H1 (cell line): ENCODE data around the gene NAP1L1. TPM values are rescaled to one million over a fixed set of nuclear protein-coding genes. Genes with fewer than 3 reads are reported as not detected.

Experiments used
- CTCF ChIA-PET: fragments of 300-600 bp; sonication (Branson Sonifier 250); formaldehyde crosslinking; loops from one replicate; lab custom pipeline; 2021; ENCODE audit not compliant: partially characterized antibody; lab: Charles Lee
- POLR2A ChIA-PET: fragments of 300-600 bp; sonication (Branson Sonifier 250); formaldehyde crosslinking; loops from one replicate; lab custom pipeline; 2021; ENCODE audit warnings: inconsistent platforms; ENCODE audit not compliant: partially characterized antibody; lab: Charles Lee
- DNase-seq, 2 experiments: peaks; one replicate each; pipeline versions ENCODE4 v3.0.0 to v3.0.0-alpha.2; 2010 to 2022; ENCODE audit warnings: low spot score in 2 of 2, low read depth in 1 of 2, mixed read lengths in 1 of 2
- FAIRE-seq: peaks from 2 replicates; lab custom pipeline; 2011; peaks lifted over from hg19 to GRCh38; lab: Jason Lieb, UNC
- H2AFZ ChIP-seq: 2 replicates; pipeline ENCODE4 v1.8.1; 2012; ENCODE audit warnings: low read length, inconsistent platforms
- H2AK5ac ChIP-seq: 2 replicates; pipeline ENCODE4 v1.6.1; 2013; ENCODE audit warnings: low read depth, low read length
- H2BK120ac ChIP-seq: replicated peaks from 2 replicates; pipeline ENCODE3; 2013; ENCODE audit warnings: low read depth, low read length, inconsistent platforms
- H2BK12ac ChIP-seq: 2 replicates; pipeline ENCODE4 v1.6.1; 2013; ENCODE audit warnings: low read depth, low read length
- H2BK15ac ChIP-seq: 2 replicates; pipeline ENCODE4 v1.6.1; 2013; ENCODE audit warnings: low read length
- H2BK20ac ChIP-seq: 2 replicates; pipeline ENCODE4 v1.6.1; 2013; ENCODE audit warnings: low read length
- H2BK5ac ChIP-seq: 2 replicates; pipeline ENCODE4 v1.6.1; 2013; ENCODE audit warnings: low read depth, low read length
- H3K14ac ChIP-seq: 2 replicates; pipeline ENCODE4 v1.6.1; 2013; ENCODE audit warnings: inconsistent platforms; ENCODE audit not compliant: insufficient read length
- H3K18ac ChIP-seq: 2 replicates; pipeline ENCODE4 v1.6.1; 2013; ENCODE audit warnings: low read length; ENCODE audit errors: extremely low read depth
- H3K23ac ChIP-seq: 2 replicates; pipeline ENCODE4 v1.6.1; 2013; ENCODE audit warnings: inconsistent platforms; ENCODE audit not compliant: insufficient read length
- H3K23me2 ChIP-seq: 2 replicates; pipeline ENCODE4 v1.6.1; 2013; ENCODE audit warnings: low read depth, low read length
- H3K27ac ChIP-seq: 2 replicates; pipeline ENCODE4 v1.6.1; 2011; ENCODE audit warnings: low read depth, low read length, inconsistent platforms
- H3K27me3 ChIP-seq, 4 experiments: replicated peaks in 1 of 4; 1 replicate in 1 of 4; 2 replicates in 3 of 4; pipeline versions ENCODE4 v1.6.1 to v1.8.1; 2011 to 2013; ENCODE audit warnings: low read length in 3 of 4, mild to moderate bottlenecking in 3 of 4, inconsistent platforms in 2 of 4, mixed read lengths in 2 of 4, moderate library complexity in 1 of 4; ENCODE audit not compliant: control insufficient read depth in 3 of 4, insufficient read depth in 3 of 4; ENCODE audit errors: extremely low read depth in 1 of 4
- H3K36me3 ChIP-seq, 4 experiments: 2 replicates each; pipeline versions ENCODE4 v1.6.1 to v1.8.1; 2011 to 2013; ENCODE audit warnings: mild to moderate bottlenecking in 4 of 4, low read length in 3 of 4, moderate library complexity in 2 of 4, control low read depth in 1 of 4, inconsistent platforms in 1 of 4; ENCODE audit not compliant: insufficient read depth in 4 of 4, control insufficient read depth in 2 of 4
- H3K4ac ChIP-seq: replicated peaks from 2 replicates; pipeline ENCODE3; 2013; ENCODE audit warnings: low read length, low read depth, mixed read lengths, inconsistent platforms; ENCODE audit not compliant: insufficient read length
- H3K4me1 ChIP-seq, 4 experiments: replicated peaks in 1 of 4; 1 replicate in 1 of 4; 2 replicates in 3 of 4; pipeline versions ENCODE4 v1.6.1 to v1.8.1; 2011 to 2013; ENCODE audit warnings: low read length in 3 of 4, inconsistent platforms in 2 of 4, mixed read lengths in 1 of 4; ENCODE audit not compliant: insufficient read depth in 4 of 4, control insufficient read depth in 3 of 4
- H3K4me2 ChIP-seq, 2 experiments: 2 replicates each; pipeline versions ENCODE4 v1.6.1 to v1.8.1; 2011 to 2013; ENCODE audit warnings: low read depth in 2 of 2, low read length in 2 of 2, control low read depth in 1 of 2, inconsistent platforms in 1 of 2, mild to moderate bottlenecking in 1 of 2; ENCODE audit not compliant: insufficient read depth in 1 of 2
- H3K4me3 ChIP-seq, 4 experiments: fragments of 200-600, 300-600 bp in 1 of 4; sonication (generic), shearing (Covaris generic), sonication (Bioruptor Twin) in 1 of 4; 2 replicates each; pipeline versions ENCODE4 v1.5.1 to v1.8.1; 2011 to 2016; ENCODE audit warnings: low read length in 4 of 4, low read depth in 3 of 4, control low read depth in 2 of 4, inconsistent platforms in 2 of 4, mild to moderate bottlenecking in 2 of 4, mixed read lengths in 1 of 4, moderate library complexity in 1 of 4; ENCODE audit not compliant: insufficient read depth in 2 of 4; ENCODE audit errors: extremely low read depth in 1 of 4
- H3K56ac ChIP-seq: replicated peaks from 2 replicates; pipeline ENCODE3; 2013; ENCODE audit warnings: low read depth, mild to moderate bottlenecking, mixed read lengths, low read length, inconsistent platforms; ENCODE audit not compliant: insufficient read length
- H3K79me1 ChIP-seq: 2 replicates; pipeline ENCODE4 v1.6.1; 2013; ENCODE audit warnings: low read depth, low read length, control low read depth
- H3K79me2 ChIP-seq, 2 experiments: 2 replicates each; pipeline versions ENCODE4 v1.6.1 to v1.8.1; 2012 to 2013; ENCODE audit warnings: low read length in 2 of 2, mild to moderate bottlenecking in 2 of 2, inconsistent platforms in 1 of 2; ENCODE audit not compliant: insufficient read depth in 2 of 2, control insufficient read depth in 1 of 2
- H3K9ac ChIP-seq, 4 experiments: replicated peaks in 1 of 4; 1 replicate in 1 of 4; 2 replicates in 3 of 4; pipeline versions ENCODE4 v1.6.1 to v1.8.1; 2011 to 2013; ENCODE audit warnings: low read depth in 3 of 4, low read length in 3 of 4, control low read depth in 2 of 4, mild to moderate bottlenecking in 2 of 4, moderate library complexity in 2 of 4, inconsistent platforms in 1 of 4; ENCODE audit errors: extremely low read depth in 1 of 4
- H3K9me3 ChIP-seq, 2 experiments: 2 replicates each; pipeline versions ENCODE4 v1.6.1 to v1.8.1; 2012 to 2013; ENCODE audit warnings: mild to moderate bottlenecking in 2 of 2, moderate library complexity in 2 of 2, control low read depth in 1 of 2, inconsistent platforms in 1 of 2, low read depth in 1 of 2, low read length in 1 of 2, mixed read lengths in 1 of 2; ENCODE audit not compliant: insufficient read depth in 2 of 2
- H4K20me1 ChIP-seq, 2 experiments: replicated peaks in 1 of 2; 2 replicates each; pipeline versions ENCODE3 to v1.8.1; 2011 to 2013; ENCODE audit warnings: inconsistent platforms in 2 of 2, low read length in 2 of 2, mild to moderate bottlenecking in 1 of 2; ENCODE audit not compliant: insufficient read depth in 2 of 2, control insufficient read depth in 1 of 2
- H4K5ac ChIP-seq: 2 replicates; pipeline ENCODE4 v1.6.1; 2013; ENCODE audit warnings: low read length, low read depth, mixed read lengths, inconsistent platforms; ENCODE audit not compliant: insufficient read length
- H4K8ac ChIP-seq: 2 replicates; pipeline ENCODE4 v1.8.0; 2013; ENCODE audit warnings: mild to moderate bottlenecking, moderate library complexity, low read length, inconsistent platforms; ENCODE audit not compliant: insufficient read depth; ENCODE audit errors: extremely low read depth
- H4K91ac ChIP-seq: replicated peaks from 2 replicates; pipeline ENCODE3; 2013; ENCODE audit warnings: low read length, mixed read lengths, inconsistent platforms; ENCODE audit not compliant: insufficient read length
- GABPA ChIP-seq: IDR thresholded peaks from 2 replicates; pipeline ENCODE4 v1.6.1; 2011; ENCODE audit warnings: mild to moderate bottlenecking, low read length, moderate library complexity, borderline replicate concordance; ENCODE audit not compliant: insufficient read depth
- KDM4A ChIP-seq: IDR thresholded peaks from one replicate; pipeline ENCODE4 v1.7.1; 2012; ENCODE audit warnings: low read depth, mild to moderate bottlenecking, moderate library complexity, low read length, inconsistent platforms; ENCODE audit not compliant: severe bottlenecking
- MAFK ChIP-seq: IDR thresholded peaks from 2 replicates; pipeline ENCODE4 v1.6.1; 2012; ENCODE audit warnings: low read depth, mild to moderate bottlenecking, improper control_type of control experiment, low read length
- PHF8 ChIP-seq: fragments of 200-600 bp; sonication (generic); conservative IDR thresholded peaks from 2 replicates; pipeline ENCODE4 v1.7.1; 2012; ENCODE audit warnings: low read depth, mild to moderate bottlenecking, inconsistent platforms, low read length, moderate library complexity
- POLR2AphosphoS5 ChIP-seq: IDR thresholded peaks from 2 replicates; pipeline ENCODE4 v1.6.1; 2011; ENCODE audit warnings: low read depth, low read length
- RBBP5 ChIP-seq: IDR thresholded peaks from 2 replicates; pipeline ENCODE4 v1.7.1; 2012; ENCODE audit warnings: low read depth, mild to moderate bottlenecking, inconsistent platforms, low read length, moderate library complexity, borderline replicate concordance
- SP1 ChIP-seq: IDR thresholded peaks from 2 replicates; pipeline ENCODE4 v1.6.1; 2011; ENCODE audit warnings: low read depth, low read length
- TAF7 ChIP-seq: optimal IDR thresholded peaks from 2 replicates; pipeline ENCODE3; 2011; ENCODE audit warnings: low read depth, mild to moderate bottlenecking, inconsistent platforms, low read length, moderate library complexity, borderline replicate concordance
- WGBS, 2 experiments: shearing (Covaris generic) in 1 of 2; methylation state at CpG; one replicate each; pipeline versions ENCODE4 v1.1.6 to v1.1.7; 2013 to 2015; ENCODE audit warnings: low lambda C conversion rate in 2 of 2, mixed read lengths in 2 of 2, inconsistent platforms in 1 of 2, low coverage in 1 of 2, missing lambda C conversion rate in 1 of 2; ENCODE audit not compliant: insufficient replicate concordance in 2 of 2, insufficient coverage in 1 of 2, insufficient read length in 1 of 2; ENCODE audit errors: extremely low coverage in 1 of 2, missing lambda C conversion rate in 1 of 2; 5-methylcytosine and 5-hydroxymethylcytosine counted together
- polyA plus RNA-seq, 7 experiments: library from polyadenylated mRNA; depleted of rRNA in 3 of 7; stranded (reverse) in 5 of 7; unstranded in 2 of 7; fragments of >200 nt in 5 of 7; fragments of 200-250 nt in 2 of 7; gene quantifications; 1 replicate in 5 of 7; 2 replicates in 1 of 7; 4 replicates in 1 of 7; pipeline versions ENCODE4 v1.2.1 to v1.2.3, GENCODE V29; 2011 to 2013; ENCODE audit warnings: missing spikeins in 2 of 7, mixed read lengths in 2 of 7
- total RNA-seq: library from RNA; stranded (reverse); fragmentation: NEBNext Ultra II Directional; extraction: Animal tissue kit (Norgen Biotek cat#: 25700); gene quantifications from 2 replicates; pipeline ENCODE4 v1.2.1, GENCODE V29; 2021
- TF ChIP-seq, protein P1 (sequence below): IDR thresholded peaks from 2 replicates; pipeline ENCODE4 v1.6.1; 2011; ENCODE audit warnings: low read length, improper control_type of control experiment

The NAP1L1 gene
- total and polyA plus RNA-seq, 2 of the 8 experiments (the other 6 are each of a cell fraction or from before 2014, with no cell fraction given), result 202 to 1,159 TPM

DNA sequence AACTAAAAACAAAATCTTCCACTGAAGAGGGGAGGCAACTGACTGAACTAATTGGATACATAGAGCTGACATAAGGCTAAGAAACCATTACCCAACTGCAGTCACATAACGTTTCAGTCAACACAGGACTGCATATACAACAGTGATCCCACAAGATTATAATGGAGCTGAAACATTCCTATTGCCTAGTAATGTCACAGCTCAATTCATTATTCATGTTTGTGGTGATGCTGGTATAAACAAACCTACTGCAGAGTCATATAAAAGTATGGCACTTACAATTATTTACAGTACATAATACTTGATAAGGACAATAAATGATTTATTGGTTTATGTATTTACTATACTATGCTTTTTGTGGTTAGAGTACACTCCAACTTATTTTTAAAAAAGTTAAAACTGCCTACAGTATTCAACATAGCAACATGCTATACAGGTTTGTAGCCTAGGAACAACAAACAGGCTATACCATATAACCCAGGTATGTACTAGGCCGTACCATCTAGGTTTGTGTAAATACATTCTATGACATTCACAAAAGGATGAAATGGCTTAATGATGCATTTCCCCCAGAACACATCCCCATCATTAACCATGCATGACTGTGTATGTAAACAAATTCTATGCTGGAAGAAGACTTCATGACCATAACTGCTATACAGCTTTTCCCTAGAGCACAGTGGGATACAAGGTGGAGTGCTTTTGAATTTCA lies 4.3 kb downstream of the NAP1L1 start:
- H3K56ac ChIP-seq, result no peak overlapping the region
- no peaks in the 10 kb centered on the region for H3K9me3 ChIP-seq
- peaks cover 78 to 90% of the 10 kb centered on the region in 2 experiments for H3K79me2 ChIP-seq
- no peaks in the 10 kb centered on the region for H3K27me3 ChIP-seq
- H3K36me3 ChIP-seq, result peaks cover 0 to 28% (median 1%) of the 10 kb centered on the region in 4 experiments; a peak in 1 of 8 replicates
- POLR2A ChIA-PET, result interaction anchor here (1.0 to 4.7 kb wide), 12 partner anchors 8 to 569 kb away, joined by 3 to 21 read pairs (median 4); partner anchors contain the start of genes BBS10 and KRR1
- H3K79me1 ChIP-seq, result no peaks in the 10 kb centered on the region
- no peak overlapping the region for H2BK20ac ChIP-seq
- peak overlapping the region; percentile 24 to 56; a peak in 2 of 4 replicates for H3K4me2 ChIP-seq
- no peak overlapping the region for H2AK5ac ChIP-seq
- H2AFZ ChIP-seq, result no peak overlapping the region
- FAIRE-seq (no peak), DNase-seq (no peak)
- H4K20me1 ChIP-seq, result peaks cover 28 to 41% of the 10 kb centered on the region in 2 experiments
- H3K4me1 ChIP-seq, result peaks cover 0 to 16% (median 10%) of the 10 kb centered on the region in 4 experiments; a peak in 5 of 7 replicates
- H3K18ac ChIP-seq, result no peak overlapping the region
- no peak overlapping the region for H3K4ac ChIP-seq
- 95% methylated on average over 2 of the region's 2 CpGs; no CpG with 5 or more reads in 1 of the 2 experiments for WGBS, 2 experiments
- H3K23ac ChIP-seq, result no peak overlapping the region
- H3K23me2 ChIP-seq, result peaks cover 2% of the 10 kb centered on the region; the same call in 1 of the 2 replicates
- no peak overlapping the region for H4K91ac ChIP-seq
- H3K4me3 ChIP-seq, result peak overlapping the region in 1 of 4 experiments; percentile 3; a peak in 1 of 8 replicates
- CTCF ChIA-PET, result interaction anchor here (0.5 to 2.4 kb wide), 13 partner anchors 11 to 265 kb away, joined by 3 to 7 read pairs (median 4); no protein-coding TSS in a partner anchor
- no peak overlapping the region for H4K8ac ChIP-seq
- no peak overlapping the region for H4K5ac ChIP-seq
- H2BK120ac ChIP-seq, result no peak overlapping the region
- H3K14ac ChIP-seq, result no peak overlapping the region
- no peak overlapping the region for H3K9ac ChIP-seq
- H2BK15ac ChIP-seq, result no peak overlapping the region
- H2BK12ac ChIP-seq, result no peak overlapping the region
- H3K27ac ChIP-seq, result no peak overlapping the region
- no peak overlapping the region for H2BK5ac ChIP-seq
- TF ChIP-seq, protein P1, sequence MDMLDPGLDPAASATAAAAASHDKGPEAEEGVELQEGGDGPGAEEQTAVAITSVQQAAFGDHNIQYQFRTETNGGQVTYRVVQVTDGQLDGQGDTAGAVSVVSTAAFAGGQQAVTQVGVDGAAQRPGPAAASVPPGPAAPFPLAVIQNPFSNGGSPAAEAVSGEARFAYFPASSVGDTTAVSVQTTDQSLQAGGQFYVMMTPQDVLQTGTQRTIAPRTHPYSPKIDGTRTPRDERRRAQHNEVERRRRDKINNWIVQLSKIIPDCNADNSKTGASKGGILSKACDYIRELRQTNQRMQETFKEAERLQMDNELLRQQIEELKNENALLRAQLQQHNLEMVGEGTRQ, result no peak
- TF ChIP-seq POLR2AphosphoS5 (no peak), GABPA (no peak), RBBP5 (no peak), KDM4A (no peak), TAF7 (no peak), MAFK (no peak), SP1 (no peak), PHF8 (no peak)
